ENCODE data around the gene SELENBP1.

- TF ChIP-seq POLR2A (IDR thresholded peaks at IDR 0.05; ENCODE audit: low read depth, low read length) (no peak), POLR2AphosphoS5 (IDR thresholded peaks at IDR 0.05; ENCODE audit: low read depth, low read length) (no peak), TAF1 (IDR thresholded peaks at IDR 0.05; ENCODE audit: borderline replicate concordance, low read depth, low read length) (no peak)
These were observed 36.4 kb upstream of the SELENBP1 start for GRCh38 chr1:151408891-151409290.
